Inflammatory macrophage treated with lipopolysaccharide for 1 hour (primary cell): Measurements from ENCODE around the gene GOLGA8J.
"Not testable (repeated sequence)": the region's sequence is repeated elsewhere in the genome, so short reads cannot be mapped to it uniquely, and the experiment has no call there.

ENCODE experiments used
- DNase-seq, 2 donors: peaks; one replicate each; pipeline ENCODE4 v3.0.0-alpha.2; 2020 to 2022

The GOLGA8J gene

GRCh38 chr15:30097827-30098226 is 15.1 kb downstream of the GOLGA8J start:
- not testable (repeated sequence) for DNase-seq

- DNase-seq, result not testable (repeated sequence)
These were observed 20.1 kb downstream of the GOLGA8J start for GRCh38 chr15:30102890-30103289.

GRCh38 chr15:30103941-30104507 is 21.3 kb downstream of the GOLGA8J start:
- DNase-seq, result not testable (repeated sequence)

- not testable (repeated sequence) for DNase-seq
These were observed 27.8 kb downstream of the GOLGA8J start for GRCh38 chr15:30110591-30110990.

- DNase-seq, result not testable (repeated sequence)
These were observed 47.3 kb downstream of the GOLGA8J start for GRCh38 chr15:30130066-30130465.

GRCh38 chr15:30134751-30135150 is 52.0 kb downstream of the GOLGA8J start, which contains the start of gene GOLGA8T:
Gene GOLGA8T (plus strand): TSS chr15:30135051. CDS start chr15:30135149, 98 bp downstream.
- not testable (repeated sequence) for DNase-seq
